Measurements from ENCODE around the gene LAMC2. TPM values are rescaled to one million over a fixed set of nuclear protein-coding genes. Genes with fewer than 3 reads are reported as not detected.

LAMC2 gene
- total RNA-seq, 1 donor from 2014 or later = 13.9 TPM

DNA sequence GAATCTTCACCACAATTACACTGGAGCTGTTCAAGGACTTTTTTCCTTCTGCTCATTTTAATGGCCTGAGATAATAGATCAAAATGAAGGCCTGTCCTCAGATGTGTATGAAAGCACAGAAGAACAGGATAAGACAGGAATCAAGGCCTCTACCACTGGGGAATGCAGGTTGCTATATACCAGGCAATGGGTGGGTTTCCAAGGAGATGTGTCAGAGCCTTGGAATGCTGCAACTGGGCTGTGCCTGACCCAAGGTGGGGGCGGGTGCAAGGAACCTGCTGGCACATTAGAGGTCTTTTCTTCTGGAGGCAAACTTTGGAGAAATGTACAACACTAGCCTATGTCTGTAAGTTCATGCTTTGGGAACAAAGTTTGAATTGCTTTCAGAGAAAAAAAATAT lies 21.7 kb upstream of the LAMC2 start:
- TF ChIP-seq, protein P1, sequence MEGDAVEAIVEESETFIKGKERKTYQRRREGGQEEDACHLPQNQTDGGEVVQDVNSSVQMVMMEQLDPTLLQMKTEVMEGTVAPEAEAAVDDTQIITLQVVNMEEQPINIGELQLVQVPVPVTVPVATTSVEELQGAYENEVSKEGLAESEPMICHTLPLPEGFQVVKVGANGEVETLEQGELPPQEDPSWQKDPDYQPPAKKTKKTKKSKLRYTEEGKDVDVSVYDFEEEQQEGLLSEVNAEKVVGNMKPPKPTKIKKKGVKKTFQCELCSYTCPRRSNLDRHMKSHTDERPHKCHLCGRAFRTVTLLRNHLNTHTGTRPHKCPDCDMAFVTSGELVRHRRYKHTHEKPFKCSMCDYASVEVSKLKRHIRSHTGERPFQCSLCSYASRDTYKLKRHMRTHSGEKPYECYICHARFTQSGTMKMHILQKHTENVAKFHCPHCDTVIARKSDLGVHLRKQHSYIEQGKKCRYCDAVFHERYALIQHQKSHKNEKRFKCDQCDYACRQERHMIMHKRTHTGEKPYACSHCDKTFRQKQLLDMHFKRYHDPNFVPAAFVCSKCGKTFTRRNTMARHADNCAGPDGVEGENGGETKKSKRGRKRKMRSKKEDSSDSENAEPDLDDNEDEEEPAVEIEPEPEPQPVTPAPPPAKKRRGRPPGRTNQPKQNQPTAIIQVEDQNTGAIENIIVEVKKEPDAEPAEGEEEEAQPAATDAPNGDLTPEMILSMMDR (IDR thresholded peaks at IDR 0.05; ENCODE audit: insufficient read depth, low read depth, low read length) = no peak
- TF ChIP-seq EZH2 (IDR thresholded peaks at IDR 0.05; ENCODE audit: insufficient read depth, low read length) = no peak
- DNase-seq (ENCODE audit: low read depth) (peak; percentile 88), FAIRE-seq (peak; percentile 34)
- peak overlapping the region; percentile 58 for H3K9ac ChIP-seq (ENCODE audit: low read length)
- no peak overlapping the region for H3K4me3 ChIP-seq (ENCODE audit: insufficient read depth, low read depth, low read length)
- Mint-ChIP-seq H3K27me3 (ENCODE audit: low read depth, unreplicated experiment) (no peaks in the 10 kb centered on the region), H3K9me3 (ENCODE audit: unreplicated experiment) (no peaks in the 10 kb centered on the region), H3K4me3 (ENCODE audit: unreplicated experiment) (peak overlapping the region; percentile 23), H3K4me1 (ENCODE audit: low read depth, unreplicated experiment) (peaks cover 15% of the 10 kb centered on the region), H3K27ac (ENCODE audit: unreplicated experiment) (peak overlapping the region; percentile 79), H3K36me3 (ENCODE audit: low read depth, unreplicated experiment) (peaks cover 2% of the 10 kb centered on the region)
- peak overlapping the region; percentile 54 for H3K4me2 ChIP-seq (ENCODE audit: low read length)
- H3K79me2 ChIP-seq (ENCODE audit: insufficient read depth, low read length) = no peaks in the 10 kb centered on the region
- no peak overlapping the region for H2AFZ ChIP-seq (ENCODE audit: low read depth, low read length)
- H4K20me1 ChIP-seq (ENCODE audit: insufficient read depth, low read length) = no peaks in the 10 kb centered on the region
- peak overlapping the region; percentile 83 for H3K27ac ChIP-seq (ENCODE audit: low read depth, low read length)
- H3K36me3 ChIP-seq (ENCODE audit: insufficient read depth, low read length) = no peaks in the 10 kb centered on the region
- H3K4me1 ChIP-seq (ENCODE audit: insufficient read depth, low read length) = peaks cover 27% of the 10 kb centered on the region
- H3K27me3 ChIP-seq (ENCODE audit: insufficient read depth, low read length) = no peaks in the 10 kb centered on the region
- H3K9me3 ChIP-seq (ENCODE audit: insufficient read depth, low read depth, low read length) = no peaks in the 10 kb centered on the region

DNA sequence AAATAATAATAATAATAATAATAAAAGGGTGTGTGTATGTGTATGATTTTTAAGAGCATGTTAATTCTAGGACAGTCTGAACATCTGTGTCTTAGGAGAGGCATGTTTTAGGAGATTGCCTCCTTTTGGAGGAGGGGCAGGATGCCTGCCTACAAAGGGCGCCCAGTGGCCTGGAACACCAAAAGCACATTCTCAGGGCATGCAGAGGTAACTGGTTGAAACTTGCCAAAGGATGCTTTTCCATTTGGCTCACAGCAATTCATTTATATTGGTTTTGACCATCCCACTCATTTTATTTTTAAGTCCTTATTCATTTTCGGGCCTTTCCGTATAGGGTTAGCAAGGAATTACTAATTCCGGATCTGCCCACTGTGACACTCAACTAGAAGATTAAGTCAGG lies 21.1 kb upstream of the LAMC2 start:
- Mint-ChIP-seq H3K27ac (ENCODE audit: unreplicated experiment) (peak overlapping the region; percentile 48), H3K9me3 (ENCODE audit: unreplicated experiment) (no peaks in the 10 kb centered on the region), H3K4me3 (ENCODE audit: unreplicated experiment) (no peak overlapping the region), H3K27me3 (ENCODE audit: low read depth, unreplicated experiment) (no peaks in the 10 kb centered on the region), H3K36me3 (ENCODE audit: low read depth, unreplicated experiment) (peaks cover 1% of the 10 kb centered on the region), H3K4me1 (ENCODE audit: low read depth, unreplicated experiment) (peaks cover 15% of the 10 kb centered on the region)
- H3K9me3 ChIP-seq (ENCODE audit: insufficient read depth, low read depth, low read length) = no peaks in the 10 kb centered on the region
- H2AFZ ChIP-seq (ENCODE audit: low read depth, low read length) = no peak overlapping the region
- TF ChIP-seq EZH2 (IDR thresholded peaks at IDR 0.05; ENCODE audit: insufficient read depth, low read length) = no peak
- TF ChIP-seq, protein P1 (IDR thresholded peaks at IDR 0.05; ENCODE audit: insufficient read depth, low read depth, low read length) = no peak
- H4K20me1 ChIP-seq (ENCODE audit: insufficient read depth, low read length) = no peaks in the 10 kb centered on the region
- no peaks in the 10 kb centered on the region for H3K36me3 ChIP-seq (ENCODE audit: insufficient read depth, low read length)
- H3K4me3 ChIP-seq (ENCODE audit: insufficient read depth, low read depth, low read length) = no peak overlapping the region
- FAIRE-seq (no peak), DNase-seq (ENCODE audit: low read depth) (peak; percentile 36)
- peak overlapping the region; percentile 46 for H3K27ac ChIP-seq (ENCODE audit: low read depth, low read length)
- H3K9ac ChIP-seq (ENCODE audit: low read length) = no peak overlapping the region
- peaks cover 27% of the 10 kb centered on the region for H3K4me1 ChIP-seq (ENCODE audit: insufficient read depth, low read length)
- H3K4me2 ChIP-seq (ENCODE audit: low read length) = no peak overlapping the region
- no peaks in the 10 kb centered on the region for H3K79me2 ChIP-seq (ENCODE audit: insufficient read depth, low read length)
- H3K27me3 ChIP-seq (ENCODE audit: insufficient read depth, low read length) = no peaks in the 10 kb centered on the region

DNA sequence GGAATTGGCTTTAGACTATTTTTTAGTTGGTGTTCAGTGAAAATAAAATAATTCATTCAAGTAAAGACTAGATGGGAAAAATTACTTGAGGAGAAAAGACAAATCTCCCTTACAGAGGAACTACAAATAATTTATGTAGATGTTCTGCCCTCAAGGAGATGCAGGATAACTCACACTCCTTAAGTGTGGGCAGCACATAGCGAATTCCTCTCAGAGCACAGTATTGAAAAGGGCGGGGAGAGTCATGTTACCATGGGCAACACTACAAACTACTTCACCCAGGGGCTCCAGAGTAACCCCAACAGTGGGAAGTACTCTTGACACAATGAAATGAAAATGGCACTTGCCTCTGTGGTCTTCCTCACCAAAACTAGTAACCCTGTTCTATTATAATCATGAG lies 20.6 kb upstream of the LAMC2 start:
- Histone ChIP-seq H3K4me1 (ENCODE audit: insufficient read depth, low read length) (peaks cover 27% of the 10 kb centered on the region), H3K4me3 (ENCODE audit: insufficient read depth, low read depth, low read length) (no peak overlapping the region), H3K9me3 (ENCODE audit: insufficient read depth, low read depth, low read length) (no peaks in the 10 kb centered on the region), H3K36me3 (ENCODE audit: insufficient read depth, low read length) (no peaks in the 10 kb centered on the region), H3K79me2 (ENCODE audit: insufficient read depth, low read length) (no peaks in the 10 kb centered on the region), H3K27me3 (ENCODE audit: insufficient read depth, low read length) (no peaks in the 10 kb centered on the region), H4K20me1 (ENCODE audit: insufficient read depth, low read length) (no peaks in the 10 kb centered on the region), H3K27ac (ENCODE audit: low read depth, low read length) (peak overlapping the region; percentile 46), H2AFZ (ENCODE audit: low read depth, low read length) (no peak overlapping the region), H3K9ac (ENCODE audit: low read length) (no peak overlapping the region), H3K4me2 (ENCODE audit: low read length) (no peak overlapping the region)
- H3K4me1 Mint-ChIP-seq (ENCODE audit: low read depth, unreplicated experiment) = peaks cover 15% of the 10 kb centered on the region
- H3K27ac Mint-ChIP-seq (ENCODE audit: unreplicated experiment) = peak overlapping the region; percentile 48
- no peak overlapping the region for H3K4me3 Mint-ChIP-seq (ENCODE audit: unreplicated experiment)
- no peaks in the 10 kb centered on the region for H3K9me3 Mint-ChIP-seq (ENCODE audit: unreplicated experiment)
- no peak for TF ChIP-seq EZH2 (IDR thresholded peaks at IDR 0.05; ENCODE audit: insufficient read depth, low read length)
- TF ChIP-seq, protein P1 (IDR thresholded peaks at IDR 0.05; ENCODE audit: insufficient read depth, low read depth, low read length) = no peak
- H3K27me3 Mint-ChIP-seq (ENCODE audit: low read depth, unreplicated experiment) = no peaks in the 10 kb centered on the region
- DNase-seq (ENCODE audit: low read depth) (no peak), FAIRE-seq (no peak)
- H3K36me3 Mint-ChIP-seq (ENCODE audit: low read depth, unreplicated experiment) = no peaks in the 10 kb centered on the region
